ENCODE data around the gene NHLRC2. TPM values are rescaled to one million over a fixed set of nuclear protein-coding genes. Genes with fewer than 3 reads are reported as not detected.
A peak's percentile ranks its signal among the peaks of the same experiment; 100 is the strongest.

NHLRC2 gene
- total RNA-seq, 3 donors from 2014 or later: 30.4 to 51.5 (median 31.0) TPM

DNA sequence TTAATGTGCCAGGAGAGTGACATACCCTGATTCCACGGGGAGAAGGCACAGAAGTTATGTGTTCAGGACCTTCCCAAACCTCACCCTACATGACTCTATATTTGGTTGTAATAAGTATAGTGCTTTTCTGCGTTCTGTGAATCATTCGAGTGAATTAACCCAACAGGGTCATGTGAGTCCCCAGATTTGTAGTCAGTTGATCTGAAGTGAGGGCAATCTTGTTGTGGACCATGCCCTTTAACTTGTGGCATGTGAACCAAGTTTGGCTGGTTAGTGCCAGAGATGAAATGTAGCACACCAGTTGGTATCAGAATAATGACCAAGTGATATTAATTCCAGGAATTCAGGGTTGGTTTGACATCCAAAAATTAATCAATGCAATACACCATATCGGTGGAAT is 70.2 kb downstream of the NHLRC2 start:
- TF ChIP-seq, protein P1, sequence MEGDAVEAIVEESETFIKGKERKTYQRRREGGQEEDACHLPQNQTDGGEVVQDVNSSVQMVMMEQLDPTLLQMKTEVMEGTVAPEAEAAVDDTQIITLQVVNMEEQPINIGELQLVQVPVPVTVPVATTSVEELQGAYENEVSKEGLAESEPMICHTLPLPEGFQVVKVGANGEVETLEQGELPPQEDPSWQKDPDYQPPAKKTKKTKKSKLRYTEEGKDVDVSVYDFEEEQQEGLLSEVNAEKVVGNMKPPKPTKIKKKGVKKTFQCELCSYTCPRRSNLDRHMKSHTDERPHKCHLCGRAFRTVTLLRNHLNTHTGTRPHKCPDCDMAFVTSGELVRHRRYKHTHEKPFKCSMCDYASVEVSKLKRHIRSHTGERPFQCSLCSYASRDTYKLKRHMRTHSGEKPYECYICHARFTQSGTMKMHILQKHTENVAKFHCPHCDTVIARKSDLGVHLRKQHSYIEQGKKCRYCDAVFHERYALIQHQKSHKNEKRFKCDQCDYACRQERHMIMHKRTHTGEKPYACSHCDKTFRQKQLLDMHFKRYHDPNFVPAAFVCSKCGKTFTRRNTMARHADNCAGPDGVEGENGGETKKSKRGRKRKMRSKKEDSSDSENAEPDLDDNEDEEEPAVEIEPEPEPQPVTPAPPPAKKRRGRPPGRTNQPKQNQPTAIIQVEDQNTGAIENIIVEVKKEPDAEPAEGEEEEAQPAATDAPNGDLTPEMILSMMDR (IDR thresholded peaks at IDR 0.05): no peak
- intact Hi-C loops (cut with DNase I, micrococcal nuclease): no loop called here
- DNase-seq (no peak), ATAC-seq (peak; percentile 44)
- Histone ChIP-seq H3K4me1 (ENCODE audit: low read depth) (no peaks in the 10 kb centered on the region), H3K4me3 (no peak overlapping the region), H3K36me3 (ENCODE audit: low read depth) (no peaks in the 10 kb centered on the region), H3K9me3 (peaks cover 3% of the 10 kb centered on the region)

DNA sequence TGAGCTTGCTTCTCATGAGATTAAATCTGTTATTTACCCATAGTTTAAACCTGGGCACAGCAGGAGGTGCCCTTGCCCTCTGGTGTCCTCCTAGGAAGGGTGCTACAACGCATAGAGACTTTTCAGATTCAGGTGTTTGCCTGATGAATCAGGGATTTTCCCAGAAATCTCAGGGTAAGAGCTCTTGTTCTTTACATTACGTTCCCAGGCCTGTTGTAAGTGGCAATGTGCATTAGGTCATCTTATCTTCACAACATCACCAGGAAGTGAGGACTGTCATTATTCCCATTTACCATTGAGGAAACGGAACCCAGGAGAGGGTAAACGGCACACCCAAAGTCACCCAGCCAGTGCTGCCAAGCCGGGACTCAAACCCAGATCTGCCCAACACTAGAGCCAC is 73.0 kb downstream of the NHLRC2 start:
- Histone ChIP-seq H3K4me1 (ENCODE audit: low read depth) (no peaks in the 10 kb centered on the region), H3K4me3 (no peak overlapping the region), H3K9me3 (peaks cover 3% of the 10 kb centered on the region), H3K36me3 (ENCODE audit: low read depth) (no peaks in the 10 kb centered on the region)
- intact Hi-C loops (cut with DNase I, micrococcal nuclease): no loop called here
- TF ChIP-seq, protein P1 (IDR thresholded peaks at IDR 0.05): no peak
- peak in 2 of 3 donors; percentile 39 to 52 for DNase-seq
- ATAC-seq: peak; percentile 87

- Histone ChIP-seq H3K4me3 (no peak overlapping the region), H3K36me3 (ENCODE audit: low read depth) (no peaks in the 10 kb centered on the region), H3K4me1 (ENCODE audit: low read depth) (no peaks in the 10 kb centered on the region), H3K9me3 (peaks cover 3% of the 10 kb centered on the region)
- DNase-seq (no peak), ATAC-seq (no peak)
- intact Hi-C loops (cut with DNase I, micrococcal nuclease): no loop called here
- TF ChIP-seq, protein P1 (IDR thresholded peaks at IDR 0.05): no peak
Measured at GRCh38 chr10:113928830-113929229, 74.4 kb downstream of the NHLRC2 start.

DNA sequence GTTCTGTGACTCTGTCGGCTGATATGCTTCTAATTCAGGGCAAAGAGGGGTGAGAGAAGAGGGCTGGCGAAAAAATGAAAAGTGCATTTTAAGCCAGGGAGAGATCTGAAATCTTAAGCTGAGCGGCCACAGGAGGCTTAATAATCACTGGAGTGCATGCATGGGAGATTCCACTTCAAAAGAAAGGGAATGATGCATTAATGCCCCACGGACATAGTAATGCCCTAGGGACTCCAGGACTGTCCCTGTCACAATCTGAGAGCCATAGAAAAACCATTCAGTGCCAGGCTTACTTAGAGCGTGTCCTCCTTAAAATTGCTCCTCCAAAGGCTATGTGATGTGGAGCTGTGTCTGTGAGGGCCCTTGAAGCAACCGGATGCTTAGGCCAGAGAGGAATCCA is 75.1 kb downstream of the NHLRC2 start:
- DNase-seq (no peak), ATAC-seq (no peak)
- intact Hi-C loops (cut with DNase I, micrococcal nuclease): no loop called here
- TF ChIP-seq, protein P1 (IDR thresholded peaks at IDR 0.05): no peak
- Histone ChIP-seq H3K4me1 (ENCODE audit: low read depth) (no peaks in the 10 kb centered on the region), H3K4me3 (no peak overlapping the region), H3K36me3 (ENCODE audit: low read depth) (no peaks in the 10 kb centered on the region), H3K9me3 (peaks cover 3% of the 10 kb centered on the region)

DNA sequence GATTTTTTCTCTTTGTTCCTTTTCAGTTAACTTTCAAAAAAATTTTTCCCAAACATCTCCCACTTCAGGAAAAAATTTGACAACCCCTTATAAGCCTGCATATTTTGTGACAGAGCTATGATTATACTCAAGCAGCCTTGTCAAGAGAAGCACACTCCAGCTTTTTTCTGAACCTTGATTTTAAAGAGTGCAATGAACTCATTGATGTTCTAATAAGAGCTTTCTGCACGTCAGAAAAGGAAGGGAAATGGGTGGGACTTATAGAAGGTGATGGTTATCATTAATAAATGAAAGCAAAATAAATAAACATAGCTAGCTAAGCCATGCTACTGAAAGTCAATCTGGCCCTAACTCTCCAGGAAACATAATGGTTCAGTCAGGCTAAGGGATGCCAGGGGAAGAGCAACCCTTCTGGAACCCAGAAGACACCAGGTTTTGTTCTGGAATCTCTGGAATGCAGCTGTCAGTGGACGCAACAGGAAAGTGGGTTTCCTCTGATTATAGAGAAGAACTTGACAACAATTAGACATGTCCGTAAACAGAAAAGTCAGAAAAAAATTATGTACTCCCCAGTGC is 76.1 kb downstream of the NHLRC2 start:
- H3K4me3 ChIP-seq: no peak overlapping the region
- intact Hi-C loops (cut with DNase I, micrococcal nuclease): no loop called here
- H3K36me3 ChIP-seq (ENCODE audit: low read depth): no peaks in the 10 kb centered on the region
- no peak for ATAC-seq
- no peaks in the 10 kb centered on the region for H3K9me3 ChIP-seq
- DNase-seq: no peak
- TF ChIP-seq, protein P1 (IDR thresholded peaks at IDR 0.05): no peak
- no peaks in the 10 kb centered on the region for H3K4me1 ChIP-seq (ENCODE audit: low read depth)

DNA sequence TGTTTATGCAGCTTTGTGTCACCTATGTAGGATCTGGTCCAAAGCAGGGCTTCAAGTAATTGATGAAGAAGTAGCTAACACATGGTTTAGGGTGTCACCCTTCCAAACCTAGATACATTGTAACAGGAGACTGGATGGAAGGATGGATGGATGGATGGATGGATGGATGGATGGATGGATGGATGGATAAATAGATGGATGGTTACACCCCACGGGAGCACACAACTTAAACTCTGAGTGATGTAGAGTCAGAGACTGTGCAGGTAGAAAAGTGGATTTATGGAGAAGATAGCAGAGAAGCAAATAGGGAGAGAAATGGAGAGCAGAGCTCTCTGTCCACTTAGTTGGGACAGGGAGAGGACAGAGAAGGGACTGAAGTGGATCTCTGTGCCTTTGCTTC is 78.4 kb downstream of the NHLRC2 start:
- DNase-seq (no peak), ATAC-seq (no peak)
- TF ChIP-seq, protein P1 (IDR thresholded peaks at IDR 0.05): no peak
- intact Hi-C loops (cut with DNase I, micrococcal nuclease): no loop called here
- H3K36me3 ChIP-seq (ENCODE audit: low read depth): no peaks in the 10 kb centered on the region
- H3K4me1 ChIP-seq (ENCODE audit: low read depth): no peaks in the 10 kb centered on the region
- no peak overlapping the region for H3K4me3 ChIP-seq
- no peaks in the 10 kb centered on the region for H3K9me3 ChIP-seq

Data from mucosa of descending colon (tissue), 3 donors.